Lung (tissue), 12 donors: ENCODE data around the gene RGS5. TPM values are rescaled to one million over a fixed set of nuclear protein-coding genes. Genes with fewer than 3 reads are reported as not detected.
A peak's percentile ranks its signal among the peaks of the same experiment; 100 is the strongest.

Source experiments
- ATAC-seq: fragments of 200-7000 bp; cut with Tn5 transposase; one replicate; pipeline ENCODE4 v1.9.1; 2020; ENCODE audit warnings: moderate number of reproducible peaks; ENCODE audit not compliant: insufficient read depth, low FRiP score
- DNase-seq, 3 donors: peaks; one replicate each; pipeline ENCODE4 v3.0.0-alpha.2; 2013 to 2017
- H3K27ac ChIP-seq, 2 donors: one replicate each; pipeline ENCODE4 v1.5.1; 2013; ENCODE audit warnings: mild to moderate bottlenecking in 2 of 2, moderate library complexity in 2 of 2, control low read depth in 1 of 2, inconsistent platforms in 1 of 2, low read depth in 1 of 2, low read length in 1 of 2
- H3K27me3 ChIP-seq, 3 donors: one replicate each; pipeline ENCODE4 v1.5.1; 2013; ENCODE audit warnings: low read length in 2 of 3; ENCODE audit not compliant: control insufficient read depth in 3 of 3, insufficient read depth in 3 of 3
- H3K36me3 ChIP-seq, 4 donors: one replicate each; pipeline ENCODE4 v1.5.1; 2013; ENCODE audit warnings: low read length in 4 of 4, mild to moderate bottlenecking in 1 of 4, moderate library complexity in 1 of 4; ENCODE audit not compliant: control insufficient read depth in 4 of 4, insufficient read depth in 4 of 4
- H3K4me1 ChIP-seq, 5 donors: one replicate each; pipeline ENCODE4 v1.5.1; 2013; ENCODE audit warnings: low read length in 5 of 5, mild to moderate bottlenecking in 2 of 5, moderate library complexity in 1 of 5; ENCODE audit not compliant: control insufficient read depth in 5 of 5, insufficient read depth in 5 of 5
- H3K4me3 ChIP-seq: one replicate; pipeline ENCODE4 v1.5.1; 2013; ENCODE audit warnings: mild to moderate bottlenecking, control low read depth, moderate library complexity
- H3K9ac ChIP-seq, 2 donors: one replicate each; pipeline ENCODE4 v1.5.1; 2013; ENCODE audit warnings: low read length in 2 of 2, control low read depth in 1 of 2; ENCODE audit not compliant: insufficient read depth in 1 of 2
- H3K9me3 ChIP-seq, 4 donors: one replicate each; pipeline ENCODE4 v1.5.1; 2013; ENCODE audit warnings: low read length in 3 of 4, mild to moderate bottlenecking in 1 of 4, moderate library complexity in 1 of 4; ENCODE audit not compliant: control insufficient read depth in 4 of 4, insufficient read depth in 3 of 4
- WGBS, 2 donors: extraction: QIAGEN DNeasy Blood & Tissue Kit; methylation state at CpG; one replicate each; pipeline ENCODE4 v1.1.7; 2013; 5-methylcytosine and 5-hydroxymethylcytosine counted together
- polyA plus RNA-seq, 2 donors: library from polyadenylated mRNA; stranded (reverse); fragments of 200-250 nt; gene quantifications; one replicate each; pipeline ENCODE4 v1.2.1, GENCODE V29; 2013
- total RNA-seq, 2 donors: library from RNA; depleted of rRNA in 1 of 2; stranded (reverse); fragments of >200 nt in 1 of 2; gene quantifications; one replicate each; pipeline ENCODE4 v1.2.1, GENCODE V29; 2014 to 2021
- TF ChIP-seq, protein P1 (sequence below): IDR thresholded peaks from 2 replicates; pipeline ENCODE4 v1.5.1; 2012; ENCODE audit warnings: mild to moderate bottlenecking; ENCODE audit errors: control extremely low read depth, extremely low read depth
- donor health status: control.
- donor health status: control.
- donor health status: Bipolar disorder and iron deficiency.
- donor health status: healthy.
- donor health status: DM: yes; HTN: yes; CAD: no.

The RGS5 gene
- total and polyA plus RNA-seq, 4 donors: 10.3 to 77.2 (median 43.5) TPM

DNA sequence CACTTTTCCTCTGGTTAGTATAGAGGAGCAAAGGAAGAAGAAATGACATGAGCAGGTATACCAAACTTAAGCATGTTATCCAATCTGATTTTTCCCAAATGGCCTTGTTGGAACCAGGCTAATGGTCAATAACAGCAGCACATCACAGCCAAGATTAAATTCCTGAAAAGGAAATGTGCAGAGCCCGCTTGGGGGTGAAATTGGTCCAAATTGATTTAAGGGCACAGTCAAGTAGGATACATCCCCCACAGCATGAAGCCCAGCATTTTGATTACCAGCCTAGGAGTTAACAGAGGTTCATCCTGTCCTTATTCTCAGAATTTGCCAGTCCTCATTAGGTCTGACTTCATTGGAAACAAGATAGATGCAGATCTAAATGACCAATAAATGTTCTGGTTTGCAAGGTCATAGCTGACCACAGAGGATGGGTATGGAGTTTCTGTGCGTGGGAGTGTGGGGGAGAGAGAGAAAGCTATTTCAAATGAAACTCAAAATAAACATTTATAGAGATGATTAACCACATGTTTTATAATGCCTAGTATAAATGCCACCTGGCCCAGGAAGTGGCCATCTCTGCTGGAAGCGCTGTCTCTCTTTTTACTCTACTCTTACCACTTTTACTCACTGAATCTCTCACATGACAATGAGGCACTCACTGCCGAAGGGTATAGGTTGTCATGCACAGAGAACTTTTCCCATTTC lies 38.7 kb downstream of the RGS5 start:
- Histone ChIP-seq H3K36me3 (no peaks in the 10 kb centered on the region), H3K27me3 (no peaks in the 10 kb centered on the region), H3K9me3 (no peaks in the 10 kb centered on the region), H3K4me1 (peaks cover 0 to 14% (median 0%) of the 10 kb centered on the region in 5 donors), H3K9ac (no peak overlapping the region), H3K4me3 (no peak overlapping the region), H3K27ac (no peak overlapping the region)
- no peak for ATAC-seq
- TF ChIP-seq, protein P1, sequence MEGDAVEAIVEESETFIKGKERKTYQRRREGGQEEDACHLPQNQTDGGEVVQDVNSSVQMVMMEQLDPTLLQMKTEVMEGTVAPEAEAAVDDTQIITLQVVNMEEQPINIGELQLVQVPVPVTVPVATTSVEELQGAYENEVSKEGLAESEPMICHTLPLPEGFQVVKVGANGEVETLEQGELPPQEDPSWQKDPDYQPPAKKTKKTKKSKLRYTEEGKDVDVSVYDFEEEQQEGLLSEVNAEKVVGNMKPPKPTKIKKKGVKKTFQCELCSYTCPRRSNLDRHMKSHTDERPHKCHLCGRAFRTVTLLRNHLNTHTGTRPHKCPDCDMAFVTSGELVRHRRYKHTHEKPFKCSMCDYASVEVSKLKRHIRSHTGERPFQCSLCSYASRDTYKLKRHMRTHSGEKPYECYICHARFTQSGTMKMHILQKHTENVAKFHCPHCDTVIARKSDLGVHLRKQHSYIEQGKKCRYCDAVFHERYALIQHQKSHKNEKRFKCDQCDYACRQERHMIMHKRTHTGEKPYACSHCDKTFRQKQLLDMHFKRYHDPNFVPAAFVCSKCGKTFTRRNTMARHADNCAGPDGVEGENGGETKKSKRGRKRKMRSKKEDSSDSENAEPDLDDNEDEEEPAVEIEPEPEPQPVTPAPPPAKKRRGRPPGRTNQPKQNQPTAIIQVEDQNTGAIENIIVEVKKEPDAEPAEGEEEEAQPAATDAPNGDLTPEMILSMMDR: no peak
- DNase-seq: no peak
- 78 to 92% methylated on average over 4 of the region's 4 CpGs for WGBS, 2 donors

DNA sequence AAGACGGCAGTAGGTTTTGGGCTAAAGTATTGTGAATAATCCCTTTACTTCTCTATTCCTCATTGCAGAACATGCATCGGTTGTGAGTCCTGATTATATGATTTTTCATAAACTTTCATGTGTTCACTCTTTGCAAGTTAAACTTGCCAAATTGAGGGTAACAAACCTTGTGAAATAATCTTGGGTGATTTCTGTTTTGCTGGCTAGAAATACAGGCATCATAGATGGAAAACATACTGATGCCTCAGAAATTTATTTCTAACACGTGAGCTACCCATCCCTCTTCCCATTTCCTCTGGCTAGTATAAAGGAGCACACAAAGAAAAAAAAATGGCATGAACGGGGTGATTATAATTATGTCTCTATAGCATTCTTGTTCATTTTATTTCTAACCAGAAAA lies 39.6 kb downstream of the RGS5 start:
- H3K36me3 ChIP-seq: no peaks in the 10 kb centered on the region
- TF ChIP-seq, protein P1: no peak
- DNase-seq (peak in 1 of 3 donors; percentile 50), ATAC-seq (no peak)
- H3K9me3 ChIP-seq: no peaks in the 10 kb centered on the region
- H3K4me3 ChIP-seq: no peak overlapping the region
- WGBS, 2 donors: 56 to 77% methylated on average over 4 of the region's 4 CpGs
- no peak overlapping the region for H3K9ac ChIP-seq
- peaks cover 0 to 14% (median 0%) of the 10 kb centered on the region in 5 donors for H3K4me1 ChIP-seq
- no peaks in the 10 kb centered on the region for H3K27me3 ChIP-seq
- peak overlapping the region in 1 of 2 donors; percentile 21 for H3K27ac ChIP-seq

DNA sequence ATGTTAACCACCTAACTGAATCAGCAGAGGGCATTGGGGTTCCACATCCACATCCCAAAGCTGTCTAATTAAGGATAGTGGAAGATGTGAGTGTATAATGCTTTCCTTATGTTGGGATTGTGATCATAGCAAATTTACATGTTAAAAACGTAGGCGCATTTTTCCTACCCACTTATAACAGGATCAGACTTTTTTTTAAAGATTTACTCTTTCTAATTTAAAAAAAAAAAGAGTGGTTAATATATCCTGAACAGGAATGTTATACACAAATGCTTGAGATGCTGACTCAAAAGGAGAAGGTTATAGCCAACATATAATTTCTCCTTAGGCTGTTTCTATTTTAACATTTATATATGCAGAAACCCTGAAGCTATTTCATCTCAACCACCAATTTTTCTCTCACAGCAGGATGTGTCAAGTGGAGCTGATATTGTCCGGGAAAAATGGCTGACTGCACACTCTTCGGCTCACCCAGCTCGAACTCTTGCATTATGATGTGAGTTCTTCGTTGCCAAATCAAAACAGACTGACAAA lies 40.3 kb downstream of the RGS5 start:
- Histone ChIP-seq H3K4me1 (peaks cover 0 to 14% (median 0%) of the 10 kb centered on the region in 5 donors), H3K4me3 (no peak overlapping the region), H3K27me3 (no peaks in the 10 kb centered on the region), H3K9ac (no peak overlapping the region), H3K27ac (no peak overlapping the region), H3K36me3 (no peaks in the 10 kb centered on the region), H3K9me3 (no peaks in the 10 kb centered on the region)
- 66 to 81% methylated on average over 6 of the region's 6 CpGs for WGBS, 2 donors
- no peak for ATAC-seq
- TF ChIP-seq, protein P1: no peak
- peak in 2 of 3 donors; percentile 37 to 74 for DNase-seq
